H1 (cell line): ENCODE data around the gene R3HCC1L. TPM values are rescaled to one million over a fixed set of nuclear protein-coding genes. Genes with fewer than 3 reads are reported as not detected.

Experiments
- CTCF ChIA-PET: fragments of 300-600 bp; sonication (Branson Sonifier 250); formaldehyde crosslinking; loops from one replicate; lab custom pipeline; 2021; ENCODE audit not compliant: partially characterized antibody; lab: Charles Lee
- POLR2A ChIA-PET: fragments of 300-600 bp; sonication (Branson Sonifier 250); formaldehyde crosslinking; loops from one replicate; lab custom pipeline; 2021; ENCODE audit warnings: inconsistent platforms; ENCODE audit not compliant: partially characterized antibody; lab: Charles Lee
- DNase-seq, 2 experiments: peaks; one replicate each; pipeline versions ENCODE4 v3.0.0 to v3.0.0-alpha.2; 2010 to 2022; ENCODE audit warnings: low spot score in 2 of 2, low read depth in 1 of 2, mixed read lengths in 1 of 2
- FAIRE-seq: peaks from 2 replicates; lab custom pipeline; 2011; peaks lifted over from hg19 to GRCh38; lab: Jason Lieb, UNC
- H2AFZ ChIP-seq: 2 replicates; pipeline ENCODE4 v1.8.1; 2012; ENCODE audit warnings: low read length, inconsistent platforms
- H2AK5ac ChIP-seq: 2 replicates; pipeline ENCODE4 v1.6.1; 2013; ENCODE audit warnings: low read depth, low read length
- H2BK120ac ChIP-seq: replicated peaks from 2 replicates; pipeline ENCODE3; 2013; ENCODE audit warnings: low read depth, low read length, inconsistent platforms
- H2BK12ac ChIP-seq: 2 replicates; pipeline ENCODE4 v1.6.1; 2013; ENCODE audit warnings: low read depth, low read length
- H2BK15ac ChIP-seq: 2 replicates; pipeline ENCODE4 v1.6.1; 2013; ENCODE audit warnings: low read length
- H2BK20ac ChIP-seq: 2 replicates; pipeline ENCODE4 v1.6.1; 2013; ENCODE audit warnings: low read length
- H2BK5ac ChIP-seq: 2 replicates; pipeline ENCODE4 v1.6.1; 2013; ENCODE audit warnings: low read depth, low read length
- H3K14ac ChIP-seq: 2 replicates; pipeline ENCODE4 v1.6.1; 2013; ENCODE audit warnings: inconsistent platforms; ENCODE audit not compliant: insufficient read length
- H3K18ac ChIP-seq: 2 replicates; pipeline ENCODE4 v1.6.1; 2013; ENCODE audit warnings: low read length; ENCODE audit errors: extremely low read depth
- H3K23ac ChIP-seq: 2 replicates; pipeline ENCODE4 v1.6.1; 2013; ENCODE audit warnings: inconsistent platforms; ENCODE audit not compliant: insufficient read length
- H3K23me2 ChIP-seq: 2 replicates; pipeline ENCODE4 v1.6.1; 2013; ENCODE audit warnings: low read depth, low read length
- H3K27ac ChIP-seq: 2 replicates; pipeline ENCODE4 v1.6.1; 2011; ENCODE audit warnings: low read depth, low read length, inconsistent platforms
- H3K27me3 ChIP-seq, 4 experiments: replicated peaks in 1 of 4; 1 replicate in 1 of 4; 2 replicates in 3 of 4; pipeline versions ENCODE4 v1.6.1 to v1.8.1; 2011 to 2013; ENCODE audit warnings: low read length in 3 of 4, mild to moderate bottlenecking in 3 of 4, inconsistent platforms in 2 of 4, mixed read lengths in 2 of 4, moderate library complexity in 1 of 4; ENCODE audit not compliant: control insufficient read depth in 3 of 4, insufficient read depth in 3 of 4; ENCODE audit errors: extremely low read depth in 1 of 4
- H3K36me3 ChIP-seq, 4 experiments: 2 replicates each; pipeline versions ENCODE4 v1.6.1 to v1.8.1; 2011 to 2013; ENCODE audit warnings: mild to moderate bottlenecking in 4 of 4, low read length in 3 of 4, moderate library complexity in 2 of 4, control low read depth in 1 of 4, inconsistent platforms in 1 of 4; ENCODE audit not compliant: insufficient read depth in 4 of 4, control insufficient read depth in 2 of 4
- H3K4ac ChIP-seq: replicated peaks from 2 replicates; pipeline ENCODE3; 2013; ENCODE audit warnings: low read length, low read depth, mixed read lengths, inconsistent platforms; ENCODE audit not compliant: insufficient read length
- H3K4me1 ChIP-seq, 4 experiments: replicated peaks in 1 of 4; 1 replicate in 1 of 4; 2 replicates in 3 of 4; pipeline versions ENCODE4 v1.6.1 to v1.8.1; 2011 to 2013; ENCODE audit warnings: low read length in 3 of 4, inconsistent platforms in 2 of 4, mixed read lengths in 1 of 4; ENCODE audit not compliant: insufficient read depth in 4 of 4, control insufficient read depth in 3 of 4
- H3K4me2 ChIP-seq, 2 experiments: 2 replicates each; pipeline versions ENCODE4 v1.6.1 to v1.8.1; 2011 to 2013; ENCODE audit warnings: low read depth in 2 of 2, low read length in 2 of 2, control low read depth in 1 of 2, inconsistent platforms in 1 of 2, mild to moderate bottlenecking in 1 of 2; ENCODE audit not compliant: insufficient read depth in 1 of 2
- H3K4me3 ChIP-seq, 4 experiments: fragments of 200-600, 300-600 bp in 1 of 4; sonication (generic), shearing (Covaris generic), sonication (Bioruptor Twin) in 1 of 4; 2 replicates each; pipeline versions ENCODE4 v1.5.1 to v1.8.1; 2011 to 2016; ENCODE audit warnings: low read length in 4 of 4, low read depth in 3 of 4, control low read depth in 2 of 4, inconsistent platforms in 2 of 4, mild to moderate bottlenecking in 2 of 4, mixed read lengths in 1 of 4, moderate library complexity in 1 of 4; ENCODE audit not compliant: insufficient read depth in 2 of 4; ENCODE audit errors: extremely low read depth in 1 of 4
- H3K56ac ChIP-seq: replicated peaks from 2 replicates; pipeline ENCODE3; 2013; ENCODE audit warnings: low read depth, mild to moderate bottlenecking, mixed read lengths, low read length, inconsistent platforms; ENCODE audit not compliant: insufficient read length
- H3K79me1 ChIP-seq: 2 replicates; pipeline ENCODE4 v1.6.1; 2013; ENCODE audit warnings: low read depth, low read length, control low read depth
- H3K79me2 ChIP-seq, 2 experiments: 2 replicates each; pipeline versions ENCODE4 v1.6.1 to v1.8.1; 2012 to 2013; ENCODE audit warnings: low read length in 2 of 2, mild to moderate bottlenecking in 2 of 2, inconsistent platforms in 1 of 2; ENCODE audit not compliant: insufficient read depth in 2 of 2, control insufficient read depth in 1 of 2
- H3K9ac ChIP-seq, 4 experiments: replicated peaks in 1 of 4; 1 replicate in 1 of 4; 2 replicates in 3 of 4; pipeline versions ENCODE4 v1.6.1 to v1.8.1; 2011 to 2013; ENCODE audit warnings: low read depth in 3 of 4, low read length in 3 of 4, control low read depth in 2 of 4, mild to moderate bottlenecking in 2 of 4, moderate library complexity in 2 of 4, inconsistent platforms in 1 of 4; ENCODE audit errors: extremely low read depth in 1 of 4
- H3K9me3 ChIP-seq, 2 experiments: 2 replicates each; pipeline versions ENCODE4 v1.6.1 to v1.8.1; 2012 to 2013; ENCODE audit warnings: mild to moderate bottlenecking in 2 of 2, moderate library complexity in 2 of 2, control low read depth in 1 of 2, inconsistent platforms in 1 of 2, low read depth in 1 of 2, low read length in 1 of 2, mixed read lengths in 1 of 2; ENCODE audit not compliant: insufficient read depth in 2 of 2
- H4K20me1 ChIP-seq, 2 experiments: replicated peaks in 1 of 2; 2 replicates each; pipeline versions ENCODE3 to v1.8.1; 2011 to 2013; ENCODE audit warnings: inconsistent platforms in 2 of 2, low read length in 2 of 2, mild to moderate bottlenecking in 1 of 2; ENCODE audit not compliant: insufficient read depth in 2 of 2, control insufficient read depth in 1 of 2
- H4K5ac ChIP-seq: 2 replicates; pipeline ENCODE4 v1.6.1; 2013; ENCODE audit warnings: low read length, low read depth, mixed read lengths, inconsistent platforms; ENCODE audit not compliant: insufficient read length
- H4K8ac ChIP-seq: 2 replicates; pipeline ENCODE4 v1.8.0; 2013; ENCODE audit warnings: mild to moderate bottlenecking, moderate library complexity, low read length, inconsistent platforms; ENCODE audit not compliant: insufficient read depth; ENCODE audit errors: extremely low read depth
- H4K91ac ChIP-seq: replicated peaks from 2 replicates; pipeline ENCODE3; 2013; ENCODE audit warnings: low read length, mixed read lengths, inconsistent platforms; ENCODE audit not compliant: insufficient read length
- CEBPB ChIP-seq: IDR thresholded peaks from 2 replicates; pipeline ENCODE4 v1.6.1; 2012; ENCODE audit warnings: low read depth, low read length
- HDAC2 ChIP-seq, 2 experiments: fragments of 300-600 bp in 1 of 2; sonication (generic) in 1 of 2; IDR thresholded peaks; 2 replicates each; pipeline ENCODE4 v1.6.1; 2011 to 2012; ENCODE audit warnings: low read depth in 2 of 2, low read length in 2 of 2, mild to moderate bottlenecking in 2 of 2, moderate library complexity in 2 of 2, borderline replicate concordance in 1 of 2, inconsistent platforms in 1 of 2
- POU5F1 ChIP-seq: IDR thresholded peaks from 2 replicates; pipeline ENCODE4 v1.6.1; 2011; ENCODE audit warnings: low read depth, mild to moderate bottlenecking, low read length, moderate library complexity
- RFX5 ChIP-seq: IDR thresholded peaks from 2 replicates; pipeline ENCODE4 v1.6.1; 2011; ENCODE audit warnings: low read depth, low read length, improper control_type of control experiment, borderline replicate concordance
- RNF2 ChIP-seq: fragments of 200-900, 300-1000 bp; sonication (generic); IDR thresholded peaks from 2 replicates; pipeline ENCODE4 v1.7.1; 2016; ENCODE audit warnings: borderline replicate concordance, low read depth, mild to moderate bottlenecking, antibody characterized with exemption, low read length; ENCODE audit not compliant: poor library complexity, severe bottlenecking; ENCODE audit errors: missing control alignments
- WGBS, 2 experiments: shearing (Covaris generic) in 1 of 2; methylation state at CpG; one replicate each; pipeline versions ENCODE4 v1.1.6 to v1.1.7; 2013 to 2015; ENCODE audit warnings: low lambda C conversion rate in 2 of 2, mixed read lengths in 2 of 2, inconsistent platforms in 1 of 2, low coverage in 1 of 2, missing lambda C conversion rate in 1 of 2; ENCODE audit not compliant: insufficient replicate concordance in 2 of 2, insufficient coverage in 1 of 2, insufficient read length in 1 of 2; ENCODE audit errors: extremely low coverage in 1 of 2, missing lambda C conversion rate in 1 of 2; 5-methylcytosine and 5-hydroxymethylcytosine counted together
- polyA plus RNA-seq, 7 experiments: library from polyadenylated mRNA; depleted of rRNA in 3 of 7; stranded (reverse) in 5 of 7; unstranded in 2 of 7; fragments of >200 nt in 5 of 7; fragments of 200-250 nt in 2 of 7; gene quantifications; 1 replicate in 5 of 7; 2 replicates in 1 of 7; 4 replicates in 1 of 7; pipeline versions ENCODE4 v1.2.1 to v1.2.3, GENCODE V29; 2011 to 2013; ENCODE audit warnings: missing spikeins in 2 of 7, mixed read lengths in 2 of 7
- total RNA-seq: library from RNA; stranded (reverse); fragmentation: NEBNext Ultra II Directional; extraction: Animal tissue kit (Norgen Biotek cat#: 25700); gene quantifications from 2 replicates; pipeline ENCODE4 v1.2.1, GENCODE V29; 2021

The R3HCC1L gene
- total and polyA plus RNA-seq, 2 of the 8 experiments (the other 6 are each of a cell fraction or from before 2014, with no cell fraction given): 6.9 to 13.9 TPM

- no peak overlapping the region for H2AK5ac ChIP-seq
- H4K8ac ChIP-seq: no peak overlapping the region
Observed at GRCh38 chr10:98144985-98145384, 10.5 kb downstream of the R3HCC1L start.

More at GRCh38 chr10:98144985-98145384, 10.5 kb downstream of the R3HCC1L start:
- peaks cover 0 to 87% of the 10 kb centered on the region in 2 experiments; a peak in 2 of 4 replicates for H3K79me2 ChIP-seq
- H3K9ac ChIP-seq: no peak overlapping the region
- H3K14ac ChIP-seq: no peak overlapping the region
- no peaks in the 10 kb centered on the region for H3K4me1 ChIP-seq
- no peak for DNase-seq
- H3K23me2 ChIP-seq: no peaks in the 10 kb centered on the region
- WGBS, 2 experiments: 100% methylated on average over 2 of the region's 2 CpGs; no CpG with 5 or more reads in 1 of the 2 experiments
- 0 out of 4 replicates have a peak, but pooled peaks cover 0 to 4% of the 10 kb centered on the region in 2 experiments for H3K9me3 ChIP-seq
- H3K4me3 ChIP-seq: no peak overlapping the region
- no peak for FAIRE-seq
- ChIA-PET CTCF (interaction anchor here (0.6 kb wide), 1 partner anchor 129 kb away, joined by 3 read pairs; no protein-coding TSS in a partner anchor), POLR2A (no interaction called here)
- H3K56ac ChIP-seq: no peak overlapping the region
- H4K91ac ChIP-seq: no peak overlapping the region
- H3K4ac ChIP-seq: no peak overlapping the region
- no peak overlapping the region for H2BK120ac ChIP-seq
- peaks cover 0 to 4% of the 10 kb centered on the region in 2 experiments for H4K20me1 ChIP-seq
- no peaks in the 10 kb centered on the region for H3K27me3 ChIP-seq
- no peak for TF ChIP-seq POU5F1
- TF ChIP-seq RFX5: no peak
- no peak for TF ChIP-seq RNF2
- no peak for TF ChIP-seq CEBPB
- TF ChIP-seq HDAC2 (IDR thresholded peaks at IDR 0.05; ENCODE audit: borderline replicate concordance in 1 of 2, low read depth in 2 of 2, low read length in 2 of 2): no peak
- no peak overlapping the region for H3K18ac ChIP-seq
- H2BK12ac ChIP-seq: no peak overlapping the region
- H3K27ac ChIP-seq: no peak overlapping the region
- H3K4me2 ChIP-seq: no peak overlapping the region
- H3K36me3 ChIP-seq: no peaks in the 10 kb centered on the region; a peak in 1 of 8 replicates
- no peak overlapping the region for H2BK5ac ChIP-seq
- H3K23ac ChIP-seq: no peak overlapping the region
- peaks cover 2% of the 10 kb centered on the region for H3K79me1 ChIP-seq
- H4K5ac ChIP-seq: no peak overlapping the region
- no peak overlapping the region for H2BK15ac ChIP-seq
- no peak overlapping the region for H2AFZ ChIP-seq
- H2BK20ac ChIP-seq: no peak overlapping the region
